Ishikawa (cell line): Measurements from ENCODE around the gene PRELID2.

Experiments used
- NFIC ChIP-seq: IDR thresholded peaks from 2 replicates; pipeline ENCODE4 v1.6.1; 2012
- YY1 ChIP-seq: IDR thresholded peaks from 2 replicates; pipeline ENCODE4 v1.6.1; 2012; ENCODE audit warnings: low read depth

GRCh38 chr5:145863003-145863402, 27.9 kb upstream of the PRELID2 start:
- TF ChIP-seq YY1 (no peak), NFIC (no peak)
